ENCODE data around the gene CCL13. TPM values are rescaled to one million over a fixed set of nuclear protein-coding genes. Genes with fewer than 3 reads are reported as not detected.

CCL13 gene
- polyA plus RNA-seq, 1 experiment: 0.16 TPM

DNA sequence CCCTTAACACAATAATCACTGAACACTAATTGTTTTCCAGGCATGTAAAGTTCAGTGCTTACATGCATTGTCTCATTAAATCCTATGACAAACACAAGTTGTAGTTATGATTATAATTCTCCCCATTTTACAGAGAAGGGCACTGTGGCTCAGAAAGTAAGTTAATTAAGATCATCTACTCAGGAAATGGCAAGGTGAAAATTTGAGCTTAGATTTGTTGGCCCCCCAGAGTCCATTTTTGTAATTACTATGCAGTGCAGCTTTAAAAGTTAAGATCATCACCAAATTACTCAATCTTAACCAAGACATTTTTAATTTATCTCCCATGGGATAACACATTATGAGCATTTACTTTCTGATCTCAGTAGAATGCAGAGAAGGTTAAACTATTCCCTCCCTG, 41.0 kb downstream of the CCL13 start:
- Histone ChIP-seq H3K9me3 (ENCODE audit: control insufficient read depth, insufficient read depth, low read length) (no peaks in the 10 kb centered on the region), H3K27ac (ENCODE audit: low read depth, low read length) (no peak overlapping the region), H3K4me3 (ENCODE audit: low read depth, low read length) (no peak overlapping the region), H3K27me3 (ENCODE audit: control insufficient read depth, insufficient read depth, low read length) (peaks cover 3% of the 10 kb centered on the region)
- CTCF ChIA-PET: no interaction called here
- POLR2A ChIA-PET: no interaction called here
- TF ChIP-seq, protein P1, sequence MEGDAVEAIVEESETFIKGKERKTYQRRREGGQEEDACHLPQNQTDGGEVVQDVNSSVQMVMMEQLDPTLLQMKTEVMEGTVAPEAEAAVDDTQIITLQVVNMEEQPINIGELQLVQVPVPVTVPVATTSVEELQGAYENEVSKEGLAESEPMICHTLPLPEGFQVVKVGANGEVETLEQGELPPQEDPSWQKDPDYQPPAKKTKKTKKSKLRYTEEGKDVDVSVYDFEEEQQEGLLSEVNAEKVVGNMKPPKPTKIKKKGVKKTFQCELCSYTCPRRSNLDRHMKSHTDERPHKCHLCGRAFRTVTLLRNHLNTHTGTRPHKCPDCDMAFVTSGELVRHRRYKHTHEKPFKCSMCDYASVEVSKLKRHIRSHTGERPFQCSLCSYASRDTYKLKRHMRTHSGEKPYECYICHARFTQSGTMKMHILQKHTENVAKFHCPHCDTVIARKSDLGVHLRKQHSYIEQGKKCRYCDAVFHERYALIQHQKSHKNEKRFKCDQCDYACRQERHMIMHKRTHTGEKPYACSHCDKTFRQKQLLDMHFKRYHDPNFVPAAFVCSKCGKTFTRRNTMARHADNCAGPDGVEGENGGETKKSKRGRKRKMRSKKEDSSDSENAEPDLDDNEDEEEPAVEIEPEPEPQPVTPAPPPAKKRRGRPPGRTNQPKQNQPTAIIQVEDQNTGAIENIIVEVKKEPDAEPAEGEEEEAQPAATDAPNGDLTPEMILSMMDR (IDR thresholded peaks at IDR 0.05; ENCODE audit: low read depth, low read length): no peak
- DNase-seq (ENCODE audit: low read depth, low spot score): no peak

DNA sequence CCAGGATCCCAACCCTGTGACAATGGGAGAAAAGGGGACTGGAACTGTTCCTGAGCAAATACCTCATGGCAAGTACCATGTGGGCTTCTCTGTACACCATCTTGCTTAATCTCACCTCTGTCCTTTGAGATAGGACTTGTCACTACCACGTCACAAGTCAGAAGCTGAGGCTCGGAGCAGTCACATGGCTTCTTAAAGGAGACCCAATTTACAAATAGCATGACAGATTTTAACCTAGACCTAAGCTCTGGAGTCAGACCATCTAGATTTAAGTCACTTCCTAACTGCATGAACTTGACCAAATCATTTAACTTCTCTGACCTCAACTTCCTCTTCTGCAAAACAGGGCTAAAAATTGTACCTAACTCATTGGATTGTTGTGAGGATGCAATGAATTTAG, 42.7 kb downstream of the CCL13 start:
- ChIA-PET POLR2A (no interaction called here), CTCF (interaction anchor here (0.7 kb wide), 1 partner anchor 198 kb away, joined by 3 read pairs; no protein-coding TSS in a partner anchor)
- H3K27me3 ChIP-seq (ENCODE audit: control insufficient read depth, insufficient read depth, low read length): peaks cover 3% of the 10 kb centered on the region
- TF ChIP-seq, protein P1 (IDR thresholded peaks at IDR 0.05; ENCODE audit: low read depth, low read length): no peak
- DNase-seq (ENCODE audit: low read depth, low spot score): no peak
- no peak overlapping the region for H3K27ac ChIP-seq (ENCODE audit: low read depth, low read length)
- H3K4me3 ChIP-seq (ENCODE audit: low read depth, low read length): no peak overlapping the region
- H3K9me3 ChIP-seq (ENCODE audit: control insufficient read depth, insufficient read depth, low read length): no peaks in the 10 kb centered on the region

DNA sequence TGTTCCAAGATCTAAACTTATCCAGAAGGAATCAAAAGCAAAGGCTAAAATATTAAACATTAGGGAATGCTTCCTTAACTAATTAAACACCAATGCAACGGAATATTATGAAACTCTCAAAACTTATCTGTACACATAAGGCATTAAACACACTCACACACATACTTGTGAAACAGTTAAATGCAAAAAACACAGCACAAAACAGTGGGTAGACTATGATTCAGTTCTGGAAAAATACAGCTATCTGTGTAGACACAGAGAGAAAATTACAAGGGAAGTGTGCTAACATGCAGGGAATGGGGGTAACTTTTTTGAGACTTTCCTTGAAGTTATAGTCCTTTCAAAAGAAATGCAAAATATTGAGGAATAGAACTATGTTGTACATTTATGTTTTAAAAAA, 43.4 kb downstream of the CCL13 start:
- Histone ChIP-seq H3K27me3 (ENCODE audit: control insufficient read depth, insufficient read depth, low read length) (peaks cover 3% of the 10 kb centered on the region), H3K4me3 (ENCODE audit: low read depth, low read length) (no peak overlapping the region), H3K27ac (ENCODE audit: low read depth, low read length) (no peak overlapping the region), H3K9me3 (ENCODE audit: control insufficient read depth, insufficient read depth, low read length) (no peaks in the 10 kb centered on the region)
- POLR2A ChIA-PET: no interaction called here
- CTCF ChIA-PET: interaction anchor here (0.6 to 1.2 kb wide), 2 partner anchors 20 to 1791 kb away, joined by 3 to 4 read pairs; no protein-coding TSS in a partner anchor
- DNase-seq (ENCODE audit: low read depth, low spot score): no peak
- TF ChIP-seq, protein P1 (IDR thresholded peaks at IDR 0.05; ENCODE audit: low read depth, low read length): no peak

DNA sequence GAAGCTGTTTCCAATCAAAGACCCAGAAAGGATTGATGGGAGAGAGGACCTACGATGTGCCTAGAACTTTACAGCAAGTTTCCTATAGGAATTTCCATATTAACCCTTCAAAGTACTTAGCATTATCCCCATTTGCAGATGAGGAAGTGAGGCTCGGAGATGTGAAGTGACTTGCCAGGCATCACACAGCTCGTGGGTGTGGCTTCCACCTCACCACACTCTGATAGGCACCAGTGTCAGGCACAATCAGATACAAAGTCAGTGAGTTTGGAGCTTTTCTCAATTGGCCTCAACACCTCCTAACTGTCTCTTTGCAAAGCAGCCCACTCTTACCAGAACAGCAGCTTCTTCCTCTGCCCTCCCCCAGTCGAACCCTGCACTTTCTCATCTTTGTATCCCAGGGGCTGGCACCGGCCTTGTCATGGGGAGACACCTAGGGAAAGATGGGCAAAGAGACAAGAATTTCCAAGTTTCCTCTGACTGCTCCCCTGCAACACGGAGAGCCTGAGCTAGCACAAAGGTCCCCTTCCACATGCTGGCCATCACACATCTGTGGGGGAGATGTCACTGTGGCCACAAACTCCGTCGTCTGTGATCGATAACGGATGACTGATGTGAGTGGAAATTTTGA, 44.1 kb downstream of the CCL13 start:
- H3K27me3 ChIP-seq (ENCODE audit: control insufficient read depth, insufficient read depth, low read length): peaks cover 3% of the 10 kb centered on the region
- H3K4me3 ChIP-seq (ENCODE audit: low read depth, low read length): no peak overlapping the region
- no peak overlapping the region for H3K27ac ChIP-seq (ENCODE audit: low read depth, low read length)
- POLR2A ChIA-PET: no interaction called here
- CTCF ChIA-PET: interaction anchor here (1.2 kb wide), 1 partner anchor 20 kb away, joined by 3 read pairs; no protein-coding TSS in a partner anchor
- DNase-seq (ENCODE audit: low read depth, low spot score): no peak
- TF ChIP-seq, protein P1 (IDR thresholded peaks at IDR 0.05; ENCODE audit: low read depth, low read length): no peak
- H3K9me3 ChIP-seq (ENCODE audit: control insufficient read depth, insufficient read depth, low read length): no peaks in the 10 kb centered on the region

DNA sequence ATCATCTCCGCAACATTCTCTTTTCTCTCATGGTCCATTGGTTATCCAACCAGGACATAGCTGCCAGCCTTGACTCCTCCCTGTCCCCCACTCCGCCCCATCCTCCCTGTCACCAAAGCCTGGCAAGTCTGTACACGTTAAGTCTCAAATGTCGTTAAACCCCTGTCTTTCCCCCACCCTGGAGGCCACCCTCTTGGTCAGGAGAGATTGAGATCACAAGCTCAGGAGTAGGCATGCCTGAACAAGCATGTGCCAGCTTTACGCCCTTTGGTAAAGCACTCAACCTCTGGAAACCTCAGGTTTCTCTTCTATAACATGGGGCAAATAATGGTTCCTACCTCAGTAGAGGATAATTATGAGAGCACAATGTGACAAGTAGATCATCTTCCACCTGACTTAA, 44.9 kb downstream of the CCL13 start:
- no peak overlapping the region for H3K27ac ChIP-seq (ENCODE audit: low read depth, low read length)
- no peaks in the 10 kb centered on the region for H3K9me3 ChIP-seq (ENCODE audit: control insufficient read depth, insufficient read depth, low read length)
- no peak overlapping the region for H3K4me3 ChIP-seq (ENCODE audit: low read depth, low read length)
- TF ChIP-seq, protein P1 (IDR thresholded peaks at IDR 0.05; ENCODE audit: low read depth, low read length): no peak
- CTCF ChIA-PET: no interaction called here
- no peak for DNase-seq (ENCODE audit: low read depth, low spot score)
- H3K27me3 ChIP-seq (ENCODE audit: control insufficient read depth, insufficient read depth, low read length): peaks cover 3% of the 10 kb centered on the region
- POLR2A ChIA-PET: no interaction called here
